ENCODE data around the gene USP11. TPM values are rescaled to one million over a fixed set of nuclear protein-coding genes. Genes with fewer than 3 reads are reported as not detected.

USP11 gene
- total RNA-seq, 2 donors from 2014 or later = 45.7 to 49.2 TPM

DNA sequence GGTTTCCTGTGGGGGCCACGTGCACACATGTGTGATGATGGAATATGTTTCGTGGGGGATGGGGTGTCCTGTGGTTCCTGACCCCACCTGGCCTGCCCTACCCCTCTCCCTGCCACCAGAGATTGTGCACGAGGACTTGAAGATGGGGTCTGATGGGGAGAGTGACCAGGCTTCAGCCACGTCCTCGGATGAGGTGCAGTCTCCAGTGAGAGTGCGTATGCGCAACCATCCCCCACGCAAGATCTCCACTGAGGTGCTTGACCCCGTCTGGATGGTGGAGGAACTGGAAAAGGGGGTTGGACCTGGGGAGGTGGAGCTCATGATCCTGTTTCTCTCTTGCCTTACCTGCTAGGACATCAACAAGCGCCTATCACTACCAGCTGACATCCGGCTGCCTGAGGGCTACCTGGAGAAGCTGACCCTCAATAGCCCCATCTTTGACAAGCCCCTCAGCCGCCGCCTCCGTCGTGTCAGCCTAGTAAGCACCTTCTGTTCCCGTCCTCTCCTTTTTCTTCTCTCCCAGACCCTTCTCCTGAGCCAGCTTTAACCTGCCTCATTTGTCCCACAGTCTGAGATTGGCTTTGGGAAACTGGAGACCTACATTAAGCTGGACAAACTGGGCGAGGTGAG lies 8.4 kb upstream of the USP11 start:
- peak; percentile 44 for DNase-seq (ENCODE audit: low spot score)
- no peak for ATAC-seq

GRCh38 chrX:47224896-47225290 lies 7.9 kb upstream of the USP11 start:
- Mint-ChIP-seq H3K9me3 (no peaks in the 10 kb centered on the region), H3K27ac (no peak overlapping the region), H3K27me3 (no peaks in the 10 kb centered on the region), H3K4me1 (ENCODE audit: low read depth in 2 of 2) (peaks cover 13 to 22% of the 10 kb centered on the region in 2 donors), H3K36me3 (no peaks in the 10 kb centered on the region), H3K4me3 (no peak overlapping the region)
- ATAC-seq (no peak), DNase-seq (ENCODE audit: low spot score) (peak; percentile 20)

More for the DNA sequence above, 8.4 kb upstream of the USP11 start:
- Mint-ChIP-seq H3K27ac (no peak overlapping the region), H3K9me3 (no peaks in the 10 kb centered on the region), H3K4me3 (no peak overlapping the region), H3K36me3 (no peaks in the 10 kb centered on the region), H3K27me3 (no peaks in the 10 kb centered on the region), H3K4me1 (ENCODE audit: low read depth in 2 of 2) (peaks cover 18 to 27% of the 10 kb centered on the region in 2 donors)

- no peaks in the 10 kb centered on the region for H3K36me3 Mint-ChIP-seq
- ATAC-seq = no peak
- peak; percentile 13 for DNase-seq (ENCODE audit: low spot score)
- H3K4me3 Mint-ChIP-seq = no peak overlapping the region
- no peaks in the 10 kb centered on the region for H3K27me3 Mint-ChIP-seq
- H3K4me1 Mint-ChIP-seq (ENCODE audit: low read depth in 2 of 2) = peaks cover 1 to 11% of the 10 kb centered on the region in 2 donors
- no peaks in the 10 kb centered on the region for H3K9me3 Mint-ChIP-seq
- no peak overlapping the region for H3K27ac Mint-ChIP-seq
Observed at GRCh38 chrX:47226071-47226470, 6.7 kb upstream of the USP11 start.

DNA sequence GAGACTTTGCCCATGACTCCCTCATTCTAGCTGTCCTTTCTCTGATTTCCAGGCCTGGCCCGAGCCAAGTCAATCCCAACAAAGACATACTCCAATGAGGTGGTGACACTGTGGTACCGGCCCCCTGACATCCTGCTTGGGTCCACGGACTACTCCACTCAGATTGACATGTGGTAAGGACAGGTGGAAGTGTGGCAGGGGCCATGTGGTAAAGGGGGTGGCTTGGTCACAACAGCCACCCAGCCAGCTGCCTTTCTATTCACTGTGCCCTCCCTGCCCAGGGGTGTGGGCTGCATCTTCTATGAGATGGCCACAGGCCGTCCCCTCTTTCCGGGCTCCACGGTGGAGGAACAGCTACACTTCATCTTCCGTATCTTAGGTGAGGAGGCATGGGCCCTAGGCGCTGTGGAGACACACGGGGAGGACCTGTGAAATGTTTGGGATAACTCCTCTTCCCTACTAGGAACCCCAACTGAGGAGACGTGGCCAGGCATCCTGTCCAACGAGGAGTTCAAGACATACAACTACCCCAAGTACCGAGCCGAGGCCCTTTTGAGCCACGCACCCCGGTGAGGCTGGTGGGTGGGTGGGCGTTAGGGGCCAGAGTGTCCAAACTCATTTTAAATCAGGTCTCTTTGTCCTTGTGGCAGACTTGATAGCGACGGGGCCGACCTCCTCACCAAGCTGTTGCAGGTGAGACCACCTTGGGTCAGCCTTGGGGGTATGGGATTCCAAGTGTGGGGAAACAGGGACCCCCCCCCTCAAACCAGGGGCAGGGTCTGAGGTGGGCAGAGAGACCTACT lies 6.1 kb upstream of the USP11 start:
- H3K4me3 Mint-ChIP-seq = no peak overlapping the region
- H3K4me1 Mint-ChIP-seq (ENCODE audit: low read depth in 2 of 2) = peaks cover 0 to 13% of the 10 kb centered on the region in 2 donors

GRCh38 chrX:47227334-47227583 lies 5.5 kb upstream of the USP11 start:
- no peaks in the 10 kb centered on the region for H3K9me3 Mint-ChIP-seq
- ATAC-seq (no peak), DNase-seq (ENCODE audit: low spot score) (no peak)
- no peak overlapping the region for H3K27ac Mint-ChIP-seq
- no peaks in the 10 kb centered on the region for H3K27me3 Mint-ChIP-seq
- no peaks in the 10 kb centered on the region for H3K36me3 Mint-ChIP-seq
- H3K4me1 Mint-ChIP-seq (ENCODE audit: low read depth in 2 of 2) = peaks cover 0 to 9% of the 10 kb centered on the region in 2 donors
- no peak overlapping the region for H3K4me3 Mint-ChIP-seq

More for the DNA sequence above, 6.1 kb upstream of the USP11 start:
- Mint-ChIP-seq H3K9me3 (no peaks in the 10 kb centered on the region), H3K27me3 (no peaks in the 10 kb centered on the region), H3K36me3 (no peaks in the 10 kb centered on the region), H3K27ac (no peak overlapping the region)
- ATAC-seq (no peak), DNase-seq (ENCODE audit: low spot score) (peak; percentile 29)

- ATAC-seq = no peak
- no peaks in the 10 kb centered on the region for H3K36me3 Mint-ChIP-seq
- H3K4me1 Mint-ChIP-seq (ENCODE audit: low read depth in 2 of 2) = peaks cover 0 to 14% of the 10 kb centered on the region in 2 donors
- no peak overlapping the region for H3K4me3 Mint-ChIP-seq
- H3K9me3 Mint-ChIP-seq = no peaks in the 10 kb centered on the region
- no peaks in the 10 kb centered on the region for H3K27me3 Mint-ChIP-seq
- no peak overlapping the region for H3K27ac Mint-ChIP-seq
- DNase-seq (ENCODE audit: low spot score) = no peak
Observed at GRCh38 chrX:47228550-47229270, 4.1 kb upstream of the USP11 start.

DNA sequence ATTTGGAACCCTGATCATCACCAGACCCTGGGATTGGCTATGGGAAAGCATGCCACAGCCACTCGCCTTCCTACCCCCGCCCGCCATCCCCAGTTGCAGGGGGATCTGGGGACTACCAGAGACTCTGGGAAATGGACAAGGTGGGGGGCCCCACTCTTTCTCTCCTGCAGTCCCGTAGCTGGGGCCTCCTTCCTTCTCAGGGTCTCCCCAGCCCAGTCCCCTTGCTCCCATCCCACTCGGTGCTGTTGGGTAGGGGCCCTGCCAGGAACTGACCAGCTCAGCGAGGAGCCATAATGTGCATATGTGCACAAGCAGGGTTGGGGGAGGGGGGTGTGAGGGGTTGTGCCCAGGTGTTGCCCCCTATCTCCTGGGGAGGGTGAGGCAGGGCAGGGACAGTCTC lies 3.4 kb upstream of the USP11 start:
- ATAC-seq (no peak), DNase-seq (ENCODE audit: low spot score) (peak; percentile 32)
- Mint-ChIP-seq H3K9me3 (no peaks in the 10 kb centered on the region), H3K27me3 (no peaks in the 10 kb centered on the region), H3K4me3 (no peak overlapping the region), H3K27ac (no peak overlapping the region), H3K4me1 (ENCODE audit: low read depth in 2 of 2) (peaks cover 0 to 11% of the 10 kb centered on the region in 2 donors), H3K36me3 (no peaks in the 10 kb centered on the region)

- Mint-ChIP-seq H3K9me3 (no peaks in the 10 kb centered on the region), H3K36me3 (no peaks in the 10 kb centered on the region), H3K27ac (no peak overlapping the region), H3K4me3 (no peak overlapping the region), H3K4me1 (ENCODE audit: low read depth in 2 of 2) (peaks cover 3 to 15% of the 10 kb centered on the region in 2 donors), H3K27me3 (no peaks in the 10 kb centered on the region)
- DNase-seq (ENCODE audit: low spot score) (no peak), ATAC-seq (no peak)
Observed at GRCh38 chrX:47230136-47230868, 2.5 kb upstream of the USP11 start.

GRCh38 chrX:47231167-47231566 lies 1.6 kb upstream of the USP11 start:
- ATAC-seq (no peak), DNase-seq (ENCODE audit: low spot score) (no peak)
- H3K4me1 Mint-ChIP-seq (ENCODE audit: low read depth in 2 of 2) = peaks cover 11 to 22% of the 10 kb centered on the region in 2 donors
- H3K9me3 Mint-ChIP-seq = no peaks in the 10 kb centered on the region
- no peaks in the 10 kb centered on the region for H3K36me3 Mint-ChIP-seq
- no peak overlapping the region for H3K4me3 Mint-ChIP-seq
- no peaks in the 10 kb centered on the region for H3K27me3 Mint-ChIP-seq
- H3K27ac Mint-ChIP-seq = peak overlapping the region in 1 of 2 donors; percentile 94

- H3K27me3 Mint-ChIP-seq = no peaks in the 10 kb centered on the region
Observed at GRCh38 chrX:47232197-47232802, 509 bp upstream of the USP11 start.

DNA sequence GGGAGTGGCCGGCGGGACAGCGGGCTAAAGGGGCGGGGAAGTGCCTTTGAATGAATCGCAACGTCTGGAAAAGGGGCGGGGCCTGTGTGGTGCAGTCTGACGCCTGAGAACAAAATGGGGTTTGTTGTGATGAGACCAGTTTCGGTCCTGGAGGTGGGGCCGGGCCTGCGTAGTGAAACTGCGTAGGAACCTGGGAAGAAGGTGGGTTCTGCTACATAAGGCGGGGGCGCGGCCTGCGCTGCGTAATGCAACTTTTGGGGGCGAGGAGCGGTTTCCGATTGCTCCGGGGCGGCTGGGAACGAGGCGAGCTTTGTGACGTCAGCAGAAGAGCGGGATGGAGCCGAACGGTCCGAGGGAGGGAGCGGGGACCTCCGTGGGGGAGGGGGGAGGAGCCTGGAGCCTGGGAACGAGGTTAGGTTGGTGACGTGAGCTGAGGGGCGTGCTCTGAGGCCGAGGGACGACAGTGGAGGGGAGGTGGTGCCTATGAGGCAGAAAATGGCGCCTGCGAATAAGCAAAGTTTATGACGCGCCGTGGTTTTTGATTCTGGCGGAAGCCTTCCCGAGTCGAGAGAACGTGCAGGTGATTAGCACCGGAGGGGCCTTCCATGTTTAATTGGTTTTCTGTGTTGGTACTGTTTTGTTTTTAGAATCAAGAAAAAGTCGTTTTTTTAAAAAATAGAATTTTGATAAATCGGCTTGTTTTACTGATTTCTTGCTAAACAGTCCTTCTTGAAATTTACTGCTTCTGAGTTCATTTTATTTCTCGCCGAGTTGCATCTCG lies 714 bp downstream of the USP11 start:
- H3K9me3 Mint-ChIP-seq = no peaks in the 10 kb centered on the region
- peak overlapping the region; percentile 91 to 94 for H3K27ac Mint-ChIP-seq
- H3K4me3 Mint-ChIP-seq = peak overlapping the region; percentile 93
- ATAC-seq (peak; percentile 95 to 97), DNase-seq (ENCODE audit: low spot score) (peak; percentile 95)
- no peaks in the 10 kb centered on the region for H3K36me3 Mint-ChIP-seq
- H3K4me1 Mint-ChIP-seq (ENCODE audit: low read depth in 2 of 2) = peaks cover 11 to 22% of the 10 kb centered on the region in 2 donors
- no peaks in the 10 kb centered on the region for H3K27me3 Mint-ChIP-seq

More at GRCh38 chrX:47232197-47232802, 509 bp upstream of the USP11 start:
- no peaks in the 10 kb centered on the region for H3K36me3 Mint-ChIP-seq
- peaks cover 11 to 22% of the 10 kb centered on the region in 2 donors for H3K4me1 Mint-ChIP-seq (ENCODE audit: low read depth in 2 of 2)
- H3K27ac Mint-ChIP-seq = peak overlapping the region; percentile 91 to 94
- no peak for ATAC-seq
- DNase-seq (ENCODE audit: low spot score) = peak; percentile 18
- peak overlapping the region; percentile 93 for H3K4me3 Mint-ChIP-seq
- H3K9me3 Mint-ChIP-seq = no peaks in the 10 kb centered on the region

DNA sequence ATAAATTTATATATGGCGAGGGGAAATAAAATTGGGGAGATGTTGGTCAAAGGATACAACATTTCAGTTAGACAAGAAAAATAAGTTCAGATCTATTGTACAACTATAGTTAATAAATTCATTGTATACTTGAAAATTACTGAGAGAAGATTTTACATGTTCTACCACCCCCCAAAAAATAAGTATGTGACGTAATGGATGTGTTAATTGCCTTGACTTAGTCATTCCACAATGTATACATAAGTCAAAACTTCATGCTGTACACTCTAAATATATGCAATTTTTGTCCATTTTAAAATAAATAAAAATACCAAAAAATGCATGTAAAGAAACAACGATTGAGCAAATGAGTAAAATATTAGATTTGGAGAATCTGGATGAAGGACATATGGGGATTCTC lies 1.8 kb downstream of the USP11 start:
- no peaks in the 10 kb centered on the region for H3K36me3 Mint-ChIP-seq
- H3K27ac Mint-ChIP-seq = peak overlapping the region; percentile 91 to 94
- H3K4me1 Mint-ChIP-seq (ENCODE audit: low read depth in 2 of 2) = peaks cover 11 to 26% of the 10 kb centered on the region in 2 donors
- H3K9me3 Mint-ChIP-seq = no peaks in the 10 kb centered on the region
- H3K4me3 Mint-ChIP-seq = peak overlapping the region; percentile 93
- no peak for ATAC-seq
- H3K27me3 Mint-ChIP-seq = no peaks in the 10 kb centered on the region
- no peak for DNase-seq (ENCODE audit: low spot score)

Measured in natural killer cell treated with Interleukin-12 subunit alpha and Interleukin-12 subunit beta and Interleukin-15 and Interleukin-18, amount 100 ng/mL, for 72 hours (primary cell).